Subcutaneous abdominal adipose tissue (tissue), 5 donors: ENCODE measurements around the gene SLC19A1.
"Not testable (repeated sequence)": the region's sequence is repeated elsewhere in the genome, so short reads cannot be mapped to it uniquely, and the experiment has no call there.

Experiments used
- H3K27ac ChIP-seq: one replicate; pipeline ENCODE4 v1.7.0; 2013; ENCODE audit warnings: low read depth, mild to moderate bottlenecking, inconsistent platforms, low read length, moderate library complexity
- H3K27me3 ChIP-seq, 5 donors: one replicate each; pipeline ENCODE4 v1.7.0; 2013; ENCODE audit warnings: low read length in 5 of 5, inconsistent platforms in 1 of 5; ENCODE audit not compliant: control insufficient read depth in 5 of 5, insufficient read depth in 4 of 5
- H3K36me3 ChIP-seq, 5 donors: one replicate each; pipeline ENCODE4 v1.7.0; 2013; ENCODE audit warnings: low read length in 5 of 5; ENCODE audit not compliant: control insufficient read depth in 5 of 5, insufficient read depth in 5 of 5
- H3K4me1 ChIP-seq, 5 donors: one replicate each; pipeline ENCODE4 v1.7.0; 2013; ENCODE audit warnings: low read length in 5 of 5, mild to moderate bottlenecking in 3 of 5, moderate library complexity in 1 of 5; ENCODE audit not compliant: control insufficient read depth in 5 of 5, insufficient read depth in 5 of 5
- H3K4me3 ChIP-seq, 5 donors: one replicate each; pipeline ENCODE4 v1.7.0; 2013; ENCODE audit warnings: low read length in 5 of 5, low read depth in 1 of 5
- H3K9ac ChIP-seq, 5 donors: one replicate each; pipeline ENCODE4 v1.7.0; 2013; ENCODE audit warnings: low read length in 5 of 5, mild to moderate bottlenecking in 4 of 5, moderate library complexity in 3 of 5
- H3K9me3 ChIP-seq, 5 donors: one replicate each; pipeline ENCODE4 v1.7.0; 2013; ENCODE audit warnings: low read length in 5 of 5; ENCODE audit not compliant: control insufficient read depth in 5 of 5
- donor health status: healthy.
- donor health status: healthy.
- donor health status: healthy.
- donor health status: healthy.
- donor health status: healthy.

SLC19A1 gene

DNA sequence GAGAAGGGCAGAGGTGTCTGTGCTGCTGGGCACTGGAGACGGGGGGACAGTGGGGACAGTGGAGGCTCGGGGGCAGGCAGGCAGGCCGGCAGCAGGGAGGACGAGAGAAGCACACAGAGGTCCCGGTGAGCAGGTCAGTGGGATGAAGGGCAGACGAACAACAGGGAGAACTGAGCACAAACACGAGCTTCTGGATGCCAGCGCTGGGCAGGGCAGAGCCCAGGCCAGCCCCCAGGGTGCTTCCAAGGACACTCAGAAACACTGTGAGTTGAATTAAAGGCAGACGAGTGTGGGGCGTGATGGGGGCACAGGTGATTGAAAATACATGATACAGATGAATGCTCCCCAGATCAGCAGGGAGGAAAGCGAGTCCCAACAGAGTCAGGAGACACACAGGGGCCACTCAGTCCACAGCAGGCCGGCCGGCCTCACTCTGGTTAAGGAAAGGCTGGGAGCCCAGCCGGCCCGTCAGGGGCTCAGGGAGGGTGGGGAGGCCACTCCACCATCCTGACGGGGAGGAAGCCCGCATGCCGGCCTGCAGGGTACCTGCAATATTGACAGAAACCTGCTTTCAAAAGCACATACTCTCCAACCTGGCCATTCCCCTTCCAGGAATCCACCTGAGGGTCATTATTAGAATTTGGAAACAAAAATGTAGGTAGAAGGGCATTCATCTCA is 14.1 kb downstream of the SLC19A1 start:
- H3K36me3 ChIP-seq: peaks cover 0 to 37% (median 19%) of the 10 kb centered on the region in 5 donors
- H3K4me1 ChIP-seq: peaks cover 0 to 49% (median 24%) of the 10 kb centered on the region in 5 donors
- H3K9ac ChIP-seq: peak overlapping the region in 1 of 5 donors; percentile 52

DNA sequence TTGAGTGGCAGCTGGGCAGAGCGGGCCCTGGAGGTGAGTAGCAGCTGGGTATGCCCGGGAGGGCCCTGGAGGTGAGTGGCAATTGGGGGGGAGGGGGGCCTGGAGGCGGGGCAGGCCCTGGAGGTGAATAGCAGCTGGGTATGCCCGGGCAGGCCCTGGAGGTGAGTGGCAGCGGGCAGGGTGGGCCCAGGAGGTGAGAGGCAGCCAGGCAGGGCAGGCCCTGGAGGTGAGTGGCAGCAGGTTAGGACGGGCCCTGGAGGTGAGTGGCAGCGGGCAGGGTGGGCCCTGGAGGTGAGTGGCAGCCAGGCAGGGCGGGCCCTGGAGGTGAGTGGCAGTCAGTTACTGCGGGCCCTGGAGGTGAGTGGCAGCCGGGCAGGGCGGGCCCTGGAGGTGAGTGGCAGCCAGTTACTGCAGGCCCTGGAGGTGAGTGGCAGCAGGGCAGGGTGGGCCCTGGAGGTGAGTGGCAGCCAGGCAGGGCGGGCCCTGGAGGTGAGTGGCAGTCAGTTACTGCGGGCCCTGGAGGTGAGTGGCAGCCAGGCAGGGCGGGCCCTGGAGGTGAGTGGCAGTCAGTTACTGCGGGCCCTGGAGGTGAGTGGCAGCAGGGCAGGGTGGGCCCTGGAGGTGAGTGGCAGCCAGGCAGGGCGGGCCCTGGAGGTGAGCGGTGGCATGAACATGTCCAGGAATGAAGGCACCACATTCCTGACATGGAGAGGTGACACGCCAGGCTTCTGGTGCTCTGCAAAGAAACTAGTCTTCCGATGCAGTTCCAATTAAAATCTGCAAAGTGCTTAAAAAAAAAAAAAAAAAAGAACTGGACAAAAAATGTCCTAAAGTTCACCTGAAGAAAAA is 14.9 kb downstream of the SLC19A1 start:
- H3K4me3 ChIP-seq, H3K9me3 ChIP-seq, H3K27me3 ChIP-seq, H3K27ac ChIP-seq, H3K9ac ChIP-seq: not testable (repeated sequence)
- Histone ChIP-seq H3K4me1 (peaks cover 0 to 44% (median 22%) of the 10 kb centered on the region in 5 donors), H3K36me3 (peaks cover 0 to 44% (median 21%) of the 10 kb centered on the region in 5 donors)

More for the DNA sequence above, 14.1 kb downstream of the SLC19A1 start:
- Histone ChIP-seq H3K9me3 (no peaks in the 10 kb centered on the region), H3K4me3 (no peak overlapping the region), H3K27me3 (no peaks in the 10 kb centered on the region), H3K27ac (no peak overlapping the region)

DNA sequence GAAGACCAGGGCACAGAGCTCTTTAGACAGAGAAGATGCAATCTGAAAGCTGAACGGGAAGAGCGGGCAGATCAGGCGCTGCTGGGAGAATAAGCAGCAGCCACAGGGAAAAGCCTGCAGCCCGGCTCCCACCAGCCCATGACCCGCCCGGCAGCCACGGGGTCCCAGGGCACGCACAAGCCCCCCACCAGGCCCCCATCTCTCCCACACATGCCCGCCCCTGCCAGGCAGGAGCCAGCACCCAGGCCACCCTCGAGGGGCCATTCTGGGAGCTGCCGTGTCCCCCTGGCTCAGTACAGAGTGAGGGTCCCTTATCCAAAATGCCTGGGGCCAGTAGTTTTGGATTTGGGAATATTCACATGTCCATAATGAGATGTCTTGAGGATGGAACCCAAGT is 16.3 kb downstream of the SLC19A1 start:
- H3K36me3 ChIP-seq: peaks cover 8 to 37% (median 17%) of the 10 kb centered on the region in 5 donors
- H3K9ac ChIP-seq: no peak overlapping the region
- H3K27me3 ChIP-seq: no peaks in the 10 kb centered on the region
- H3K27ac ChIP-seq: no peak overlapping the region
- H3K4me1 ChIP-seq: peaks cover 0 to 39% (median 22%) of the 10 kb centered on the region in 5 donors
- H3K9me3 ChIP-seq: peaks cover 0 to 5% (median 4%) of the 10 kb centered on the region in 5 donors
- no peak overlapping the region for H3K4me3 ChIP-seq

DNA sequence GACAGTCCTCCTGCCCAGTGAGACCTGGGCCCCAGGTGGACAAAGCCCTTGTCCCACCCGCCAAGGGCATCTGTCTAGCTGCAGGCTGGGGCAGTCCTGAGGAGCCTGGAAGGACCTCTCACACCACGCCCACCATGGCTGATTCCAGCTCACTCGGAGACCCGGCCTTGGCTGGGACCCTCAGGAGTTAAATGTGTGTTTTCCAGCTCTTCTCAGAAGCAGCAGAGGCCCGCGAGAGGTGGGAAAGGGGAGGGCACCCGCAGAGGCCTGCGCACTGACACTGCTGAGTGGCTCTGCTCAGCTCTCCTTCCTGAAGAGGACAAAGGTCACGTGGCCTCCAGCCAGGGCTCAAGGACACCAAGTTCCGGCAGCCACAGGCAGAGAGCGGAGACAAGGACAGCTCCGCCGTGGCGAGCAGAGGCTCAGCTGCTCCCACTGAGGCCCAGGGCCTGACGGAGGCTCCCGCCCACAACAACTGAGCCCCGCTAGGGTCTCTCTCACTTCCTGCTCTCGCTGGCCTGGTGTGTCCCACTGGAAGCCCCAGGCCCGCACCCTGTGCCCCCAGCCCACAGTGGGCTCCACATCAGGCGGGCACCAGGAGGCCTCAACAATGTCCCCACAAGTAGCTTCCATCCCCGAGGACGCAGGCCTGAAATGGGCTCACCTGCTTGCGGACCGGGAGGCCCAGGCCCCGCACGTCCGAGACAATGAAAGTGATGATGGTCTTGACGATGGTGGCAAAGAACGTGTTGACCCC is 16.9 kb downstream of the SLC19A1 start:
- Histone ChIP-seq H3K9me3 (peaks cover 3 to 11% (median 6%) of the 10 kb centered on the region in 5 donors), H3K27me3 (no peaks in the 10 kb centered on the region), H3K27ac (no peak overlapping the region), H3K36me3 (peaks cover 10 to 34% (median 19%) of the 10 kb centered on the region in 5 donors), H3K4me3 (no peak overlapping the region), H3K9ac (peak overlapping the region in 1 of 5 donors; percentile 49), H3K4me1 (peaks cover 0 to 39% (median 22%) of the 10 kb centered on the region in 5 donors)

DNA sequence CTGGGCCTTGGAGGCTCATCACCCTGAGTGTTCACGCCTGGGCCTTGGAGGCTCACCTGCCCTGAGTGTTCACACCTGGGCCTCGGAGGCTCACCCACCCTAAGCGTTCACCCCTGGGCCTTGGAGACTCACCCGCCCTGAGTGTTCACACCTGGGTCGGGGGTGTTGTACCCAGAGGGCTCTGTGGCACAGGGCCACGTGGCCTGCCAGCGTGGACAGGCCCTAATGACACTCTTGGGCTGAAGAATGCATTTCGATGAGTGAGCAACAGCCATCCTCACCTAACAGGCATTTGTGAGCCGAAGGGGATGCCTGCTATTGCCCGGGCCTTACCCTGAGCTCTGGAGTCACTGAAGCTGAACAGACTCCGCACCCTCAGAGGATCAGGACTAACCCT is 17.5 kb downstream of the SLC19A1 start:
- no peak overlapping the region for H3K9ac ChIP-seq

DNA sequence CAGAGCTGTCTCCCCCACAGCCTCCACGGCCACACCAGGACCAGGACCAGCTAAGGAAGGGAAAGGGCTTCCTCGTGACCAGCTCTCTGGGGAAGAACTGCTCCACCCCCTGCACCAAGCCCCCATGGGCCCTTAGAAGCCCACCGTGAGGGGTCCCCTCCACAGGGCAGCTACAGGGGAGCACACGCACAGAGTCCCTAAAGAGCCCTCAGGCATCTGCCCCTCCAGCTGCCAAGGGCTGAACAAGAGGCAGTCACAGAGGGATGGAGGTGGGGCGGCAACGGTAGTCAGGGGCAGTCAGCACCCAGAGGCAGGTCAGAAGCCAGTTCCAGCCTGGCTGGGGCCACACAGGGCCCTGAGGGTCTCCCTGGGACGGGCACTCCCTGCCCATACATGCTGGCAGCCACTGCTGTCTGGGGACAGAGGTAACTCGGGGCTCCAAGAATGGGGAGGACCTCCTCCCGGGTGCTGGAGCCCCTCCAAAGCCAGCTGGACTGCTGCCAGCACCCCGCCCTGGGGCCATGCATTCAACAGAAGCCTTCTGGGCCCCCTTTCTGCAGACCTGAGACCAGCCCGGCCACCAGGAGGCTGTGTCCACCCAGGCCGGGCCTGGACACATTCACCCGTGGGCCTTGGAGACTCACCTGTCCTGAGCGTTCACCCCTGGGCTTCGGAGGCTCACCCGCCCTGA is 18.7 kb downstream of the SLC19A1 start:
- H3K9ac ChIP-seq: no peak overlapping the region

More for the DNA sequence above, 17.5 kb downstream of the SLC19A1 start:
- Histone ChIP-seq H3K4me3 (no peak overlapping the region), H3K9me3 (peaks cover 7 to 15% (median 11%) of the 10 kb centered on the region in 5 donors), H3K27me3 (no peaks in the 10 kb centered on the region), H3K36me3 (peaks cover 11 to 28% (median 15%) of the 10 kb centered on the region in 5 donors), H3K27ac (no peak overlapping the region), H3K4me1 (peaks cover 0 to 37% (median 22%) of the 10 kb centered on the region in 5 donors)

DNA sequence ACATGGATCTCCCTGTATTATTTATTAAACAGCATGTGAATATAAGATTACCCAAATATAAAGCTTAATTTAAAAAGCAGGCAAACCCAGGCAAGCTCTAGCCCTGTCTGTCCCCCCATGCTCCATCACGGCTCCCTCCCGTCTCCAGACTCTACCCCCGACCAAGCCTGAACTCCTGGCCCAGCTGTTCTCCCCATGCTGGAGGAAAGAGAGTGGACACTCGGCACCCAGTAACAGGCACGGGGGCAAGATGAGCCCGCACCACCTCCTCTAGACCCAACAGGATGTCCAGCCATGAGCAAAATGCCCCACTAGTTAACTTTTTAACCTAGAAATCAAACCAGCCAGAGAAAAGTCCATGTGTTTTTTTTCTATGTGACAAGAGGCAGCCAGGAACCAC is 19.3 kb downstream of the SLC19A1 start:
- H3K9me3 ChIP-seq: peaks cover 13 to 27% (median 18%) of the 10 kb centered on the region in 5 donors
- no peak overlapping the region for H3K4me3 ChIP-seq
- H3K36me3 ChIP-seq: peaks cover 3 to 25% (median 11%) of the 10 kb centered on the region in 5 donors
- no peak overlapping the region for H3K9ac ChIP-seq
- no peaks in the 10 kb centered on the region for H3K27me3 ChIP-seq
- H3K27ac ChIP-seq: no peak overlapping the region
- H3K4me1 ChIP-seq: peaks cover 0 to 25% (median 14%) of the 10 kb centered on the region in 5 donors

More for the DNA sequence above, 18.7 kb downstream of the SLC19A1 start:
- peaks cover 3 to 21% (median 11%) of the 10 kb centered on the region in 5 donors for H3K36me3 ChIP-seq
- H3K9me3 ChIP-seq: peaks cover 13 to 27% (median 18%) of the 10 kb centered on the region in 5 donors
- H3K4me3 ChIP-seq: no peak overlapping the region
- H3K4me1 ChIP-seq: peaks cover 0 to 30% (median 20%) of the 10 kb centered on the region in 5 donors
- H3K27ac ChIP-seq: no peak overlapping the region
- H3K27me3 ChIP-seq: no peaks in the 10 kb centered on the region

DNA sequence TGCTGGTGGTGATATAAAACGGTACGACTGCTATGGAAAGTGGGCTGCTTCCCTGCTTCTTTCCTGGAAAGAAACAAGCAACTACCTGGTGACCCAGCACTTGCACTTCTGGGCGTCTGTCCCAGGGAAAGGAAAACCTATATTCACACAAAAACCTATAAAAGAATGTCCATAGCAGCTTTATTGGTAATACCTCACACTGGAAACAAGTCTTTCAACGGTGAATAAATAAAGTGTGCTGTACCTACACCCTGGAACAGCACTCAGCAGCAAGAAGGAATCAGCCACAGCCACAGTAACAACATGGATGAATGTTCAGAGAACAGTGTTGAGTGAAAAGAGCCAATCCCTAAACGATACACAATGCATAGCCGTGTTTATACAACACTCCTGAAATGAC is 19.9 kb downstream of the SLC19A1 start:
- H3K9ac ChIP-seq: no peak overlapping the region
- H3K27me3 ChIP-seq: no peaks in the 10 kb centered on the region

DNA sequence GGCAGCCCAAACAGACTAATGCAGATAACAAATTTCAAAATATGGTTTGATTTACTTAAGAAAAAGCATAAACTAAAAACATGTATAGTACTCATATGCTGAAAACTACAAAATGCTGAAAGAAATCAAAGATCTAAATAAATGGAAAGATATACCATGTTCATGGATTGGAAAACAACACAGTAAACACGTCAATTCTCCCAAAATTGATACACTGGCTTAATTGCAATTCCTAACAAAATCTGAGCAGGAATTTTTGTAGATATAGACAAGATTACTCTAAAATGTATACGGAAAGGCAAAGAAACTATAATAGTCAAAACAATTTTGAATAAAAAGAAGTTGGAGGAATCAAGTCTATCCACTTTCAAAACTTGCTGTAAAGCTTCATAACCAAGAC is 21.0 kb downstream of the SLC19A1 start:
- Histone ChIP-seq H3K9ac (no peak overlapping the region), H3K4me1 (peaks cover 0 to 20% (median 11%) of the 10 kb centered on the region in 5 donors), H3K27ac (no peak overlapping the region), H3K27me3 (no peaks in the 10 kb centered on the region), H3K9me3 (peaks cover 13 to 27% (median 18%) of the 10 kb centered on the region in 5 donors), H3K4me3 (no peak overlapping the region), H3K36me3 (peaks cover 7 to 28% (median 15%) of the 10 kb centered on the region in 5 donors)

More for the DNA sequence above, 19.9 kb downstream of the SLC19A1 start:
- Histone ChIP-seq H3K4me3 (no peak overlapping the region), H3K27ac (no peak overlapping the region), H3K4me1 (peaks cover 0 to 20% (median 11%) of the 10 kb centered on the region in 5 donors), H3K9me3 (peaks cover 13 to 27% (median 18%) of the 10 kb centered on the region in 5 donors), H3K36me3 (peaks cover 3 to 25% (median 11%) of the 10 kb centered on the region in 5 donors)
